ENCODE data around the gene KCNJ12.
"Not testable (repeated sequence)": the region's sequence is repeated elsewhere in the genome, so short reads cannot be mapped to it uniquely, and the experiment has no call there.

Gene KCNJ12

DNA sequence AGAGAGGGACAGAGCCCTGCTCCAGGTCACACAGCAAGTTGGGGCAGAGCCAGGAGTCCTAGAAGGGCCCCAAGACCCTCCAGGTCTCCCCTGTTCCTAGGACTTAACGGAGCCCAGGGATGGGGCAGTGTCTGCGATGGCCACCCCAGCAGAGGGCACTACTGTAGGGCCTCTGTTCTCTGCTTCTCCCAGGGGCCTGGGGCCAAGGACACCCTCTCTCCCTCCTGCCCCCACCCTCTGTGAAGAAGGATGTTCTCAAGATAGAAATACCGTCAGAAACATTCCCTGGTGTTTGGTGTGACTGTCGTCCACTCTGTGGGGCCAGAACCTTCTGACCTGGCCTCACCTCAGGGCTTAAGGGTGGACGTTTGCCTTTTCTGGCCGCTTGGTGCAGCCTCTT is 28.4 kb downstream of the KCNJ12 start:
- H3K27me3 Mint-ChIP-seq (ENCODE audit: low read depth); H3K4me3 Mint-ChIP-seq; H3K36me3 Mint-ChIP-seq (ENCODE audit: low read depth); H3K27ac Mint-ChIP-seq: not testable (repeated sequence)
- H3K4me1 Mint-ChIP-seq: peaks cover 13% of the 10 kb centered on the region
- H3K9me3 Mint-ChIP-seq: peaks cover 14% of the 10 kb centered on the region

DNA sequence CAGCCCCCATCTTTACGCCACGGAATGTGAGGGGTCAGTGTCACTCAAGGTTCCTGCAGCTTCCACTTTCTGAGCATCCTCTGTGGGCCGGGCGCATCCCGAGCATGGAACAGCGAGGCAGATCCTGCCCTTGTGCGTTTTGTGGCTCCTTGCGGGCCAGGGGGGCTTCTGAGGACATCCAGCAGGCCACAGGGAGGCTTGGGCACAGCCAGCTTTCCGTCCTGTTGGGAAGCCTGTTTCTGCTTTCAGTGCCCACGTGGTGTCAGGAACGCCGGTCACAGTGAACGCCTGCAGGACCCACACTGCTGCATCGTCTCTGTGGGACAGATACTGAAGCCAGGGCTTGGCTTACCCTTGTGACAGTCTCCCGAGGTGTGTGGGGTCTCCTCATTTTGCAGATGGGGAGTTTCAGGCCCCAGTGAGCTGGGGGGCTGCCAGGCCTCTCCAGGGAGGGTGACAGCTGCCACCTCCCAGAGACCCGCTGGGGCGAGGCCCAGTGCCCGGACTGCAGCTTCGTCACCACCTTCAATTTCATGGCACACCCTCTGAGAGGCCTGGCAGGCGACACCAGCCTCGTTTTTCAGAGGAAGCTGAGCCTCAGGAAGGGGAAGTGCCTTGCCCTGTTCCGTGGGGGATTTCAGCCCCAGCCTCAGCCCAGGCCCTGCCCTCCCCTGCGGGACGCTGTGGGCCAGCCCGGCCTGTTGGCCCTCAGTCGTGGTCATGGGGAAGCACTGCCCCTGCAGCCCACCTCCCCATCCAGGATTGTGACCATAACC is 29.0 kb downstream of the KCNJ12 start:
- H3K36me3 Mint-ChIP-seq (ENCODE audit: low read depth); H3K27me3 Mint-ChIP-seq (ENCODE audit: low read depth); H3K4me3 Mint-ChIP-seq; H3K27ac Mint-ChIP-seq: not testable (repeated sequence)
- Mint-ChIP-seq H3K9me3 (peaks cover 14% of the 10 kb centered on the region), H3K4me1 (peaks cover 13% of the 10 kb centered on the region)

DNA sequence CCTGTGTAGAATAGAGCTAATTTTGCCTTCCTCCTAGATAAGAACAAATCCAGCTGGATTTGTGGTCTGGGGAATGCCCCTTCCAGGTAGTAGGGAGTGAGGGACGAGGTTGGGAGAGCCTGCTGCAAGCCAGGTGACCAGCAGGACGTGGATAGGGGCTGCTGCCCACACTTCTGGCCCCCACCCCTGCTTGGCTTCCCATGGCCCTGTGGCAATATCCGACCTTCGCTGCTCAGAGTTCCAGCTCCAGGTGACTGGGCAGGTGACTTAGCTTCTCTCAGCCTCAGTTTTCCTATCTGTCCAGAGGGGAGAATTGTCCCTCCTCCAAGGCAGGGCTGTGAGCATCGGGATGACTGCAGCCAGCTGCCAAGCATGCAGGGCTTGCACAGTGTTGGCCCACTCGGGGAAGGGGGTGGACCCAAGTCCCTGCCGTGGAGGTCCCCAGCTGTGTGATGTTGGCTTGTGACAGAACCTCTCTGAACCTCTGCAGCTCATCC is 29.8 kb downstream of the KCNJ12 start:
- not testable (repeated sequence) for H3K27me3 Mint-ChIP-seq (ENCODE audit: low read depth); H3K4me1 Mint-ChIP-seq; H3K4me3 Mint-ChIP-seq; H3K27ac Mint-ChIP-seq; H3K36me3 Mint-ChIP-seq (ENCODE audit: low read depth)
- peaks cover 17% of the 10 kb centered on the region for H3K9me3 Mint-ChIP-seq

DNA sequence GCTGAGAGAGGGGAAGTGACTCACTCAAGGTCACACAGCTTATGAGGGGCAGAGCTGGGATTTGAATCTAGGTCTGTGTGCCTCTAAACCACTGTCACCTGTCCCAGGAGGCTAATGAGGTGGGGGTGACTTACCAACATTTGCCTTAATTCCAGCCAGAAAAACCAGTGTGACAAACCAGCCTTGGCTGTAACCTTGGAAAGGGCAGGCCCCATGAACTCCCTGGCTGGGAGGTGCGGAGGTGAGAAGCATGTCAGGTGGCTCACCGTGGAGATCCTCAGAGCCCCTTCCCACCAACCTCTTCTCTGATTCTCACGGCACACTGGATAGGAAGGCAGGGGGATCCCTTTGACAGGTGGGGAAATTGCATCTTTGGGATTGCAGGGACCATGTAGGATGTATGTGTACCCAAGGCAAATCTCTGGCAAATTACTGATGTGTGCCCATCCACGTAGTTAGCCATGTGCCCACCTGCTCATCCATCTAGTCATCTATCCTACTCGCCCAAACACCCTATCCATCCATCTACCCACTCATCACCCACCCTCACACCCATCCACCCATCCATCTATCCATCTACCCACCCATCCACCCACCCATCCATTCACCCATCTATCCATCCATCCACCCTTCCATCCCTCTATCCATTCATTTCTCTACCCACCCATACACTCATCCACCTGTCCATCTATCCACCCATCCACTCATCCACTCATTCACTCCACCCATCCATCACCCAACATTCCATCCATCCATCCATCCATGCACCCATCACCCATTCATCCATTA is 30.7 kb downstream of the KCNJ12 start:
- H3K36me3 Mint-ChIP-seq (ENCODE audit: low read depth); H3K4me3 Mint-ChIP-seq: not testable (repeated sequence)
- H3K9me3 Mint-ChIP-seq: peaks cover 17% of the 10 kb centered on the region

DNA sequence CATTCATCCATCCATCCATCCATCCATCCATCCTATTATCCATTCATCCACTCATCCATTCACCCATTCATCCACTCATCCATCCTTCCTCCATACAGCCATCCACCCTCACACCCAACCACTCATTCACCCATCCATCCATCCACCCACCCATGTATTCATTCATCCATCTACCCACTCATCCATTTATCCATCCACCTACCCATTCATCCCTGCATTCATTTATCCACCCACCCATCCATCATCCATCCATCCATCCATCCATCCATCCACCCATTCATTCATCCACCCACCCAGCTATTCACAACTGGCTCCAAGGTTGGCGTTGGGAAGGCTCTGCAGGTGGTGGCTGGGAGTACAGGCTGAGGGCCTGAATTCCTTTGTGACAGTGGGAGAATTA is 31.6 kb downstream of the KCNJ12 start:
- peaks cover 11% of the 10 kb centered on the region for H3K9me3 Mint-ChIP-seq
- not testable (repeated sequence) for H3K27me3 Mint-ChIP-seq (ENCODE audit: low read depth); H3K4me1 Mint-ChIP-seq; H3K4me3 Mint-ChIP-seq; H3K27ac Mint-ChIP-seq; H3K36me3 Mint-ChIP-seq (ENCODE audit: low read depth)

More for the DNA sequence above, 30.7 kb downstream of the KCNJ12 start:
- H3K4me1 Mint-ChIP-seq; H3K27ac Mint-ChIP-seq; H3K27me3 Mint-ChIP-seq (ENCODE audit: low read depth): not testable (repeated sequence)

DNA sequence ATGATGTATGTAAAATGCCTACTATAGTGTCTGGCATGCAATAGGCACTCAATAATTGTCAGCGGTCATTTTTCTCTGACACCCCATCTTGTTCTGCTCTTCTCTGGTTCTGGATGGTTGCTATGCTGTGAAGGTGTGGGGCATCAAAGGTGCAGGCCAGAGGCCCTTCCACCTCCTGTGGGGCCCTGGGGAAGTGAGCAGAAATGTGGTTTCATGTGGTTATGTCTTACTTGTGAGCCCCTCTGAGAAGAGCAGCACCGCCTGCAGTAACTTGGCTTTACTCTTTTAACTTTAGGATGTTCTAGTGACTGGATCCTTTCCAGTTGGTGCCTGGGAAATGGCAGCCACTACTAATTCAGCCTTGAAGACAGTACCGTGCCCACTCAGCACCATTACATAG is 32.1 kb downstream of the KCNJ12 start:
- H3K27me3 Mint-ChIP-seq (ENCODE audit: low read depth); H3K4me1 Mint-ChIP-seq; H3K4me3 Mint-ChIP-seq; H3K36me3 Mint-ChIP-seq (ENCODE audit: low read depth); H3K27ac Mint-ChIP-seq: not testable (repeated sequence)
- peaks cover 11% of the 10 kb centered on the region for H3K9me3 Mint-ChIP-seq

DNA sequence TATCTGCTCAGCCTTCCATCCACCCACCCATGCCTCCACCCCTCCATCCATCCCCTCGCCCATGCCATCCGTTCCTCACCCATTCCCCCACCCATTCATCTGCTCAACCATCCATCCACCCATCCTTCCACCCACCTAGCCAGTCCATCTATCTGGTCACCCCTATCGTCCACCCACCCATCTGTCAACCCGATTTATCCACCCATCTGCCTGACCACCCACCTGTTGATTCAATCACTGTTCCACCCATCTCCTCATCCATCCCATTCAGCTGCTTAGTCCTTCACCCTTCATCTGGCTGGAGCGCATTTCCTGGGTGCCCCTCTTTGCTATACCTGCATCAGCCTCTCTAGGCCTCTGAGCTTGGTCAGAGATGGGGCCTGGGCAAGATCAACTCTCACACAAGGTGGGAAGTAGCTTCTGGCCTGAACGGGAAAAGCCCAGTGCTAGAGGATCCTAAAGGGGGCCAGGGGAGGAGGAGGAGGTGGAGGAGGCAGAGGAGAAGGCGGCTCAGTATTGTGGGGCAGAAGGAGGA is 32.7 kb downstream of the KCNJ12 start:
- H3K36me3 Mint-ChIP-seq (ENCODE audit: low read depth); H3K27me3 Mint-ChIP-seq (ENCODE audit: low read depth); H3K4me3 Mint-ChIP-seq; H3K27ac Mint-ChIP-seq; H3K4me1 Mint-ChIP-seq: not testable (repeated sequence)
- H3K9me3 Mint-ChIP-seq: peaks cover 11% of the 10 kb centered on the region

DNA sequence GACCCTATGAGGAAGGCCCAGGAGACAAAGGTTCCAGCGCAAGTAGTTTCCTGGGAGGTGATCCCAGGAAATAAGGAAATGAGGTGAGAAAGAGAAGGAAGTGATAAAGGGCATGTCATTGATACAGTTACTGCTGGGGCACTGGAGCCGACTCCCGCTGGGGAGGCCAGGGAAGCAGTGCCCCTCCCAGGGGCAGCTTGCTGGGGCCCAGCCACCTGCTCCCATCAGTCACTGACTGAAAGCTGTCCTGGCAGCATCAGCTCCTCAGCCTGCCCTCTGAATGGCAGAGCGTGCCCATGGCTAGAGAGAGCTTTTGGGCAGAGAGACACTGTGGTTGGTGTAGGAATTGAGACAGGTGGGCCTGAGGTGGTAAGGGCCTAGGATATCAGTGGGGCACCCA is 33.2 kb downstream of the KCNJ12 start:
- H3K36me3 Mint-ChIP-seq (ENCODE audit: low read depth); H3K27ac Mint-ChIP-seq; H3K4me3 Mint-ChIP-seq; H3K27me3 Mint-ChIP-seq (ENCODE audit: low read depth); H3K4me1 Mint-ChIP-seq: not testable (repeated sequence)
- peaks cover 11% of the 10 kb centered on the region for H3K9me3 Mint-ChIP-seq

DNA sequence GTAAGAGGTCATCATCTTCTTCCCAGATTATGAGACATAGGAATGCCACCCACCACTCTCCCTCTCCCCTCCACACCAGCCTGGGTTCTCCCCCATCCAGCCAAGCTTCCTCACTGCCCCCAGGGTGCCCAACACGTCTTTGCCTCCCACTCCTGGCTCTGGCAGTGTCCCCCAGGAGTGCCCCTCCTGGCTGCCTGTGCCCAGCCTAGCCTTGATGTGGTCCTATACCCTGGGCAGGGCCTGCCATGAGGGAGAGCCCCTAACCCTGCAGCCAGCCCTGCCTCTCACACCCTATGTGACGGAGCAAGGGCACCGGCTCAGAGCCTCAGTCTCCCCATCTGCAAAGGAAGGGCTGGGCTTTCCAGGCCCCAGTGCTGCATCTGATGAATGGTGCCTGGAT is 33.8 kb downstream of the KCNJ12 start:
- not testable (repeated sequence) for H3K4me1 Mint-ChIP-seq; H3K27ac Mint-ChIP-seq; H3K36me3 Mint-ChIP-seq (ENCODE audit: low read depth); H3K4me3 Mint-ChIP-seq; H3K27me3 Mint-ChIP-seq (ENCODE audit: low read depth)
- H3K9me3 Mint-ChIP-seq: peaks cover 11% of the 10 kb centered on the region

DNA sequence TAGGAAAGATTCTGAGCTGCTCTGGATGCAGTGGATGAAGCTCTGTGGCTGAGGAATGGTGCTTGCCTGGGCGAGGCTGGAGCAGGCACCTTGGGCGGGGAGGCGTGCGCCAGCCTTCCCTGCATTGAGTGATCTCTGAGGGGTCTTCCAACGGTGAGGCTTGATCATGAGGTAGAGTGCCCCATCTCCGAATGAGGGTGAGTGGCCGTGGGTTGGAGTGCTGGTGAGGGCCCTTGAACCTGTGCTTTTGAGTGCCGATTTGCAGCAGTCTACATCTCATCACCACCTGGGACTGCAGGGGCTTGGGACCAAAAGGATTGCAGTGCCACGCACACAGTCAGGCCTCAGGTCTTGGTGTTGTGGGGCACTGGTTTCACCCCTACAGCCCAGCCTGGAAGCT is 34.2 kb downstream of the KCNJ12 start:
- H3K4me1 Mint-ChIP-seq; H3K36me3 Mint-ChIP-seq (ENCODE audit: low read depth); H3K27ac Mint-ChIP-seq: not testable (repeated sequence)

DNA sequence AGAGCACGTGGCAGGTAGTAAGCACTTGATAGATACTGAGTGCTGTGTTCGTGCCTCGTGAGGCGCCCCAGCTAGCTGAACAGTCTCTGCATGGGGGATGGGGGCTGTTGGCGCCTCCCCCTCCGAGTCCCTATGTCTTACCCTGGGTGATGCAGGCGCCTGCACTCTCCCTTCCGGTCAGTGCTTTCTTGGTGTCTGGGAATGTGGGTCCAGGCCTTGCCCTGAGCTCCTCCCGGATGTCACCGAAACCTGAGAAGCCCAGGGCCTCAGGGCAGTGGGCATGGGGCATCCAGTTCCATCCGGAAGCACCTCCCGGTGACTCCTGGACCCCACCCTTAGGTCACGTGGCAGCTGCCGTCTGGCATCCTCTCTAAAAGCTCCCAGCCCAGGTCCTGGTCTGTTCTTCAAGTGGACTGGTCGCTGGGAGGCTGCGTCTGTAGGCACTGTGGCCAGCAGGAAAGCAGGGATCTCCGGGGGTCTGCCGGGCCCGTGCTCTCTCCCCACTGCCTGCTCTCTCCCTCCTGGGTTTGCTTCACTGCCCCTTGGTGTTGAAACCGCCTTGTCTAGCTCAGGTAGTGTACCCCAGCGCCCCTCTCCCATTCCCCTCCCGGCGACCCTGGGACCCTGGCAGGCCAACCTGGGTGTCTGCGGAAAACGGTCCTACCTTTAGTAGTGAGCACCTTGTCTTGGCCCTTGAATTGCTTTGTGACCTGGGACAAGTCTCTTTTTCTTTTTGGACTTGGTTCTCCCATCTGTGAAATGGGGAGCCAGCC is 34.9 kb downstream of the KCNJ12 start:
- H3K36me3 Mint-ChIP-seq (ENCODE audit: low read depth); H3K4me3 Mint-ChIP-seq; H3K4me1 Mint-ChIP-seq; H3K27ac Mint-ChIP-seq; H3K27me3 Mint-ChIP-seq (ENCODE audit: low read depth): not testable (repeated sequence)
- H3K9me3 Mint-ChIP-seq: peaks cover 11% of the 10 kb centered on the region

More for the DNA sequence above, 34.2 kb downstream of the KCNJ12 start:
- H3K4me3 Mint-ChIP-seq; H3K27me3 Mint-ChIP-seq (ENCODE audit: low read depth): not testable (repeated sequence)
- peaks cover 11% of the 10 kb centered on the region for H3K9me3 Mint-ChIP-seq

DNA sequence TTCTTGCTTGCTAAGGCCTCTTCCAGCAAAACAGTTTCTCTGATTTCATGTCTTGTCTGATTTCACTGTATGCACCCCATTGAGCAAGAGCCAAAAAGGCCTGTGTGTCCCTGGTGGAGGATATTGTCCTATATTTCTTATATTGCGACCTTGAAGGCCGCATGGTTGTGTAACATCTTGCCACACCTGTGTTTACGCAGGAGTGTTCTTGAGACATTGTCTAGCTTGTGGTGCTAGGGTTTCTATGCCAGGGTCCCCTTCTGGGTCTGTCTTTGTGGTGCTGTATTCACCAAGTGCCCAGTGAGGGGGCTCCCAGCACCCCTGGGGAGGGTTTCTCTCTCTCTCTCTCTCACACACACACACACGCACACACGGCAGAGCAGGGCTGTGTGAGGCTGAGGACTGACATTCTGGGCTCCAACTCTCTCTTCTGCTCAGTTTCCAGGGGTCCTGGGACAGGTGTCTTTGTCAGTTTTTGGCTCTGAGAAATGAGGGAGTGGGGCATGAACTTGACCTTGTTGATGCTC is 35.6 kb downstream of the KCNJ12 start:
- not testable (repeated sequence) for H3K4me3 Mint-ChIP-seq; H3K27ac Mint-ChIP-seq; H3K36me3 Mint-ChIP-seq (ENCODE audit: low read depth); H3K27me3 Mint-ChIP-seq (ENCODE audit: low read depth); H3K4me1 Mint-ChIP-seq
- H3K9me3 Mint-ChIP-seq: peaks cover 11% of the 10 kb centered on the region

DNA sequence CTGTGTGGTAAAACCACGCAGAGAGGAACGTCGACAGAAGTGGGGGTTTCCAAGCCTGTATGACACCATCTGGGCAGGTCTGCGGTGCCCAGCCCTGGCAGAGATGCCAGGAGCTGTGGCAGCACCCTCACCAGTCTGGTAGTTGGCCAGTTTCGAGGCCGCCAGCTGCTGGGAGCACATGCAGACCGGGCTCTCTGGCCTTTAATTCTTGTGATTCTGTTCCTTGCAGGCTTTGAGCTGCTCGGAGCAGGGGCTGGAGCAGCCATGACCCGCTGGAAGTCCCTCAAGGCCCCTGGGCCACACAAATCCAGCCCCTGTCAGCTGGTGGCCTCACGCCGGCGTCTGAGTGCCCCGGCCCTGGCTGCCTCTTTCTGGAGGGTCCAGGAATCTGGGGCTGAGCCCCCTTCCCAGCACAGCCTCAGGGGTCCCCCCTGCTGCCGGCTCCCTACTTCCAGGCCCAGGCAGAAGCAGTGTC is 36.1 kb downstream of the KCNJ12 start:
- H3K9me3 Mint-ChIP-seq; H3K4me3 Mint-ChIP-seq; H3K4me1 Mint-ChIP-seq; H3K27me3 Mint-ChIP-seq (ENCODE audit: low read depth); H3K27ac Mint-ChIP-seq; H3K36me3 Mint-ChIP-seq (ENCODE audit: low read depth): not testable (repeated sequence)

DNA sequence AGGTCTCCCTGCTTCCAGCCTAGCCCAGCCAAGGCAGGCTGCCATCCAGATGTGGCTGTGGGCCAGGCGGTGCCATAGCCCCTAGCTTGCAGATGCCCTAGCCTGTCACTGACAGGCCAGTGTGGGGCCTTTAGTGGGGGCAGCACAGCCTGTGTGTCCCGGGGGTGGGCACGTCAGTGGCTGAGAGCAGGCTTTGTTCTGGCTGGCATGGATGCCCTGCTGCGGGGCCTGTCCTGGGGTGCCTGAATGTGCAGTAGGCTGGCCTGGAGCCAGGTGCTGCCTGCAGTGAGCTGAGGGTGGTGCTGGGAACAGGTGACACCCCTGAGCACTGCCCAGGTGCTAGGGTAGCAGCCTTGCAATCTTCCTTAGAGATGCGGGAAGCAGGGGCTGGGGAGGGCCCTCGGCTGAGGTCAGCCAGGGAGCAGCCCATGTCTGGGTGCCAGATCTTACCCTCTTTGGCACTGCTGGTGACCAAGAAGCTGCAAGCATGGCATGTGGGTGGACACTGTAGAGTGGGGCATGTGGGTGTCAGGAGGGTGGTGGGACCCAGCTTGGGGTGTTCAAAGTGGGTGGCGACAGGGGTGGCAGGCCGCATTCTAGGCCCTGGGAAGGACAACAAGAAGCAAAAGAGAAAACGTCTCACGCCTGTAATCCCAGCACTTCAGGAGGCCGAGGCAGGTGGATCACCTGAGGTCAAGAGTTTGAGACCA is 37.6 kb downstream of the KCNJ12 start:
- H3K9me3 Mint-ChIP-seq; H3K4me1 Mint-ChIP-seq; H3K36me3 Mint-ChIP-seq (ENCODE audit: low read depth); H3K4me3 Mint-ChIP-seq; H3K27ac Mint-ChIP-seq; H3K27me3 Mint-ChIP-seq (ENCODE audit: low read depth): not testable (repeated sequence)
